ENCODE results near the gene PRR16.

The PRR16 gene

DNA sequence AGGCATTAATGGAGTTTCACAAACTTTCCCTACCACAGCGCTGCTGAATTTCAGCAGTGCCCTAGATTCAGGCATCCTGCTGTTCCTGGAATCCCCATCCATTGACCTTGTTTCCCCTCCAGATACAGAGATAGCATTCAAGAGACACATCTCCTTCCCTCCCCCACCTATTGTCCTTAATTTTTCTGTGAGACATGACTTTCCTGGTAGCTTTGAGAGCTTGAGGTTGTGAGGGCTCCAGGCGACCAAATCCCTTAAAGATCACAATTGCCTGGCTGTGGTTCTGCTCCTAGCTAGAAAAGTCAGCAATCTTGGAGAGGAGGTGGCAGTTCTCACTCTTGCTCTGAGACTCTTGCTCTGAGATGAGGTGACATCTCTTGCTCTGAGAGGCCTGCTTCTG, 48.0 kb downstream of the PRR16 start:
- no peak overlapping the region for H3K4me3 ChIP-seq (ENCODE audit: low read length in 2 of 2)
- H3K27ac ChIP-seq (ENCODE audit: low read depth in 2 of 2, low read length in 2 of 2): no peak overlapping the region
- H3K9ac ChIP-seq (ENCODE audit: low read depth in 1 of 2, low read length in 2 of 2): no peak overlapping the region
- H3K4me1 ChIP-seq (ENCODE audit: control insufficient read depth in 2 of 2, insufficient read depth in 2 of 2, low read length in 2 of 2): peaks cover 0 to 2% of the 10 kb centered on the region in 2 donors
- no peaks in the 10 kb centered on the region for H3K27me3 ChIP-seq (ENCODE audit: control insufficient read depth in 2 of 2, insufficient read depth in 2 of 2, low read length in 2 of 2)
- H3K36me3 ChIP-seq (ENCODE audit: control insufficient read depth in 2 of 2, insufficient read depth in 2 of 2, low read length in 2 of 2): no peaks in the 10 kb centered on the region
- no peaks in the 10 kb centered on the region for H3K9me3 ChIP-seq (ENCODE audit: control insufficient read depth in 2 of 2, low read length in 2 of 2)

DNA sequence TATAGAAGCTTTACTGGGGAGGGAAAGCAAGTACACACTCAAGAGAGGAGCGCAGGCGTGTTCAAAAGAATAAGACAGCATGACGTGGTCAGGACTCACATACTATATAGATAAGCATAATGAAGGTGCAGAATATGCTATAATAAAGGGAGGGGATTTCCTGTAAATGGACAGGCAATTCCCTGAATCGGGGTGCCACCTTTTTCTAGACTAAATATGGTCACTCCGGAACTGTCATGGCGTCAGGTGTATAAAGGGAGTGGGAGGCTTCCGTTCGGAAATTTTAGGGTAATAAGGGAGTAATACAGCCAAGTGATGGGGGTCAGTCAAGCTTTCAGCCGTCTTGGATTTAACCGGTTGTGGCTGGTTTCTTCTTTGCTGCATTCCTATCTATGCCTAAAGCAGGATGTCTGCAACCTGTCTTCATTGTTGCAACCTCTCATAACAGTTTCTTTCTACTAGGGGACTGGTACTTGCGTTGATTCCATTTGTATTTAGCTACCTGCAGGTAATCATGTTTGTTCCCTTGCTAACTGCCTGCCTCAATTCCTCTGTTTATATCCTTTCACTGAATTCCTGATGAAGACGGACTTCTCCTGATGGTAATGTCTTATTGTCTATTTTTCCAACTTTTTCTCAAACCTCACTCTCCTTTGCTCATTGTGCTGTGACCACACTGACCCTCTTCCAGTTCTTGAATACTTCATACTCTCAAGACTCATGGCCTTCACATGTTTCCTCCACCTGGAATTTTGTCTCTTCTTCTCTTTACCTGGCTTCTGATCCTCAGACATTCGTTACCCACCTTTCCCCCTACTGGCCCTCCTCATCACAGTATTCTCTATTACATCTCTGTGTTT, 48.9 kb downstream of the PRR16 start:
- H3K27me3 ChIP-seq (ENCODE audit: control insufficient read depth in 2 of 2, insufficient read depth in 2 of 2, low read length in 2 of 2): no peaks in the 10 kb centered on the region

GRCh38 chr5:120516805-120517204, 52.7 kb downstream of the PRR16 start:
- no peaks in the 10 kb centered on the region for H3K27me3 ChIP-seq (ENCODE audit: control insufficient read depth in 2 of 2, insufficient read depth in 2 of 2, low read length in 2 of 2)
- H3K4me3 ChIP-seq (ENCODE audit: low read length in 2 of 2): no peak overlapping the region
- no peaks in the 10 kb centered on the region for H3K36me3 ChIP-seq (ENCODE audit: control insufficient read depth in 2 of 2, insufficient read depth in 2 of 2, low read length in 2 of 2)
- H3K27ac ChIP-seq (ENCODE audit: low read depth in 2 of 2, low read length in 2 of 2): no peak overlapping the region
- H3K9ac ChIP-seq (ENCODE audit: low read depth in 1 of 2, low read length in 2 of 2): no peak overlapping the region
- H3K9me3 ChIP-seq (ENCODE audit: control insufficient read depth in 2 of 2, low read length in 2 of 2): no peaks in the 10 kb centered on the region
- no peaks in the 10 kb centered on the region for H3K4me1 ChIP-seq (ENCODE audit: control insufficient read depth in 2 of 2, insufficient read depth in 2 of 2, low read length in 2 of 2)

More for the DNA sequence above, 48.9 kb downstream of the PRR16 start:
- Histone ChIP-seq H3K9ac (ENCODE audit: low read depth in 1 of 2, low read length in 2 of 2) (no peak overlapping the region), H3K4me1 (ENCODE audit: control insufficient read depth in 2 of 2, insufficient read depth in 2 of 2, low read length in 2 of 2) (peaks cover 0 to 2% of the 10 kb centered on the region in 2 donors), H3K4me3 (ENCODE audit: low read length in 2 of 2) (no peak overlapping the region), H3K36me3 (ENCODE audit: control insufficient read depth in 2 of 2, insufficient read depth in 2 of 2, low read length in 2 of 2) (no peaks in the 10 kb centered on the region), H3K9me3 (ENCODE audit: control insufficient read depth in 2 of 2, low read length in 2 of 2) (no peaks in the 10 kb centered on the region), H3K27ac (ENCODE audit: low read depth in 2 of 2, low read length in 2 of 2) (no peak overlapping the region)

GRCh38 chr5:120517607-120518252, 53.6 kb downstream of the PRR16 start:
- no peaks in the 10 kb centered on the region for H3K36me3 ChIP-seq (ENCODE audit: control insufficient read depth in 2 of 2, insufficient read depth in 2 of 2, low read length in 2 of 2)
- H3K27me3 ChIP-seq (ENCODE audit: control insufficient read depth in 2 of 2, insufficient read depth in 2 of 2, low read length in 2 of 2): no peaks in the 10 kb centered on the region
- H3K9me3 ChIP-seq (ENCODE audit: control insufficient read depth in 2 of 2, low read length in 2 of 2): no peaks in the 10 kb centered on the region
- H3K4me1 ChIP-seq (ENCODE audit: control insufficient read depth in 2 of 2, insufficient read depth in 2 of 2, low read length in 2 of 2): no peaks in the 10 kb centered on the region
- no peak overlapping the region for H3K9ac ChIP-seq (ENCODE audit: low read depth in 1 of 2, low read length in 2 of 2)
- no peak overlapping the region for H3K27ac ChIP-seq (ENCODE audit: low read depth in 2 of 2, low read length in 2 of 2)
- H3K4me3 ChIP-seq (ENCODE audit: low read length in 2 of 2): no peak overlapping the region

GRCh38 chr5:120518581-120518980, 54.5 kb downstream of the PRR16 start:
- no peak overlapping the region for H3K4me3 ChIP-seq (ENCODE audit: low read length in 2 of 2)
- no peak overlapping the region for H3K9ac ChIP-seq (ENCODE audit: low read depth in 1 of 2, low read length in 2 of 2)
- no peaks in the 10 kb centered on the region for H3K27me3 ChIP-seq (ENCODE audit: control insufficient read depth in 2 of 2, insufficient read depth in 2 of 2, low read length in 2 of 2)

DNA sequence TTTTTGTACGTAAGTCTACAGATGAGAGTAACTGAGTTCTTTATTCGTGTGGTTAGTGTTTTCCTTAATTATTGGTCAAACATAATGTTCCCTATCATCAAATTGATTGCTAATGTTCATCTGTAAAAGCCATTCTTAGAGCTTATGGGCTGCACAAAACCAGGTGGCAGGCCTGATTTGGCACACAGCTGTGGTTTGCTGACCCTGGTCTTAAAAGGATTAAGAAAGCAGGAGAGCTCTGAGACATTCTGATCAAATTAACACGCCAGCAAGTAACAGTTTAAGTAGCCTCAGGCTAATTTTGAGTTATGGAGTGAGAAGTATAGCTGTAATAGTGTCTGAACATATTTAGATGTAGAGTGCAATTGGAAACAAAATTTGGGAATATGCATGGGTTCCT, 63.2 kb downstream of the PRR16 start:
- Histone ChIP-seq H3K4me3 (ENCODE audit: low read length in 2 of 2) (no peak overlapping the region), H3K27me3 (ENCODE audit: control insufficient read depth in 2 of 2, insufficient read depth in 2 of 2, low read length in 2 of 2) (no peaks in the 10 kb centered on the region), H3K9ac (ENCODE audit: low read depth in 1 of 2, low read length in 2 of 2) (no peak overlapping the region), H3K4me1 (ENCODE audit: control insufficient read depth in 2 of 2, insufficient read depth in 2 of 2, low read length in 2 of 2) (no peaks in the 10 kb centered on the region), H3K36me3 (ENCODE audit: control insufficient read depth in 2 of 2, insufficient read depth in 2 of 2, low read length in 2 of 2) (no peaks in the 10 kb centered on the region), H3K9me3 (ENCODE audit: control insufficient read depth in 2 of 2, low read length in 2 of 2) (no peaks in the 10 kb centered on the region), H3K27ac (ENCODE audit: low read depth in 2 of 2, low read length in 2 of 2) (no peak overlapping the region)

More at GRCh38 chr5:120518581-120518980, 54.5 kb downstream of the PRR16 start:
- no peaks in the 10 kb centered on the region for H3K36me3 ChIP-seq (ENCODE audit: control insufficient read depth in 2 of 2, insufficient read depth in 2 of 2, low read length in 2 of 2)
- no peaks in the 10 kb centered on the region for H3K9me3 ChIP-seq (ENCODE audit: control insufficient read depth in 2 of 2, low read length in 2 of 2)
- H3K4me1 ChIP-seq (ENCODE audit: control insufficient read depth in 2 of 2, insufficient read depth in 2 of 2, low read length in 2 of 2): no peaks in the 10 kb centered on the region
- no peak overlapping the region for H3K27ac ChIP-seq (ENCODE audit: low read depth in 2 of 2, low read length in 2 of 2)

DNA sequence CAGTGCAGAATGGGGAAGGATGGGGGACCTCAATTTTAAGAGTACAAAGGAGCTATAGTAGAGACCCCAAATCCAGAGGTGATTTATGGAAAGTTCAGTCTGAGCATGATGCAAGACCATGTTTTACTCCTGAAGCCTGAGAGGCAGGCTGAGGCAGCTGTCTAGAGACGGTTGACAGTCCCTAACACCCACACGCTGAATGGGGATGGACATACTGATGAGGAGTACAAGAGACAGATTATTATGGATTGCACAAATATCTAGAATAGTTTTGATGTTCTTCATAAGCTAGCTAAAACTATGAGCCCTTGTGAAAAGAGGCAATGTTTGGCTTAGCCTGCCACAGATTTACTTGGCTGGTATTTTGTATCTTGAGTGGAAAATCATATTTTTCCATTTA, 64.5 kb downstream of the PRR16 start:
- H3K4me3 ChIP-seq (ENCODE audit: low read length in 2 of 2): no peak overlapping the region
- no peaks in the 10 kb centered on the region for H3K27me3 ChIP-seq (ENCODE audit: control insufficient read depth in 2 of 2, insufficient read depth in 2 of 2, low read length in 2 of 2)
- H3K4me1 ChIP-seq (ENCODE audit: control insufficient read depth in 2 of 2, insufficient read depth in 2 of 2, low read length in 2 of 2): no peaks in the 10 kb centered on the region
- H3K9ac ChIP-seq (ENCODE audit: low read depth in 1 of 2, low read length in 2 of 2): no peak overlapping the region
- H3K36me3 ChIP-seq (ENCODE audit: control insufficient read depth in 2 of 2, insufficient read depth in 2 of 2, low read length in 2 of 2): no peaks in the 10 kb centered on the region
- no peaks in the 10 kb centered on the region for H3K9me3 ChIP-seq (ENCODE audit: control insufficient read depth in 2 of 2, low read length in 2 of 2)
- H3K27ac ChIP-seq (ENCODE audit: low read depth in 2 of 2, low read length in 2 of 2): no peak overlapping the region

DNA sequence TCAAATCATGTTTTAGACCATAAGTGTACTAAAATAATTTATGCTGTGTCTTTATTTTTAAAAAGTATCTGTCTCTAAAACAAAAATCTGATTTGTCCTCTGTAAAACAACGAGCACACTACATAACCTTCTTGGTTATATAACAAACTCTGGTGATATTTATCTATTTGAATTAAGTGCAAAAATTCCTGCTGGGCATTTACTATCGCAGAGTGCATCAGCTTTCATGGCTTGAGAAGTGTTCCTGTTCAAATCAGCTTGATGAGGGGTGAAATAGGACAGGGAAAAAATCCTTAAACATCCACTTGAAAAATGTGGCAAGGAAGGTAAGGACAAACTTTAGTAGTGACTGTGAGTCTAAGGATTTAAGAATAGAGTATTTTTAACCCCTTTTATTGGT, 65.3 kb downstream of the PRR16 start:
- Histone ChIP-seq H3K27me3 (ENCODE audit: control insufficient read depth in 2 of 2, insufficient read depth in 2 of 2, low read length in 2 of 2) (no peaks in the 10 kb centered on the region), H3K4me1 (ENCODE audit: control insufficient read depth in 2 of 2, insufficient read depth in 2 of 2, low read length in 2 of 2) (no peaks in the 10 kb centered on the region), H3K9me3 (ENCODE audit: control insufficient read depth in 2 of 2, low read length in 2 of 2) (no peaks in the 10 kb centered on the region), H3K36me3 (ENCODE audit: control insufficient read depth in 2 of 2, insufficient read depth in 2 of 2, low read length in 2 of 2) (no peaks in the 10 kb centered on the region), H3K9ac (ENCODE audit: low read depth in 1 of 2, low read length in 2 of 2) (no peak overlapping the region), H3K4me3 (ENCODE audit: low read length in 2 of 2) (no peak overlapping the region), H3K27ac (ENCODE audit: low read depth in 2 of 2, low read length in 2 of 2) (no peak overlapping the region)

- Histone ChIP-seq H3K4me1 (ENCODE audit: control insufficient read depth in 2 of 2, insufficient read depth in 2 of 2, low read length in 2 of 2) (no peaks in the 10 kb centered on the region), H3K9ac (ENCODE audit: low read depth in 1 of 2, low read length in 2 of 2) (no peak overlapping the region), H3K9me3 (ENCODE audit: control insufficient read depth in 2 of 2, low read length in 2 of 2) (no peaks in the 10 kb centered on the region), H3K27ac (ENCODE audit: low read depth in 2 of 2, low read length in 2 of 2) (no peak overlapping the region), H3K36me3 (ENCODE audit: control insufficient read depth in 2 of 2, insufficient read depth in 2 of 2, low read length in 2 of 2) (no peaks in the 10 kb centered on the region), H3K27me3 (ENCODE audit: control insufficient read depth in 2 of 2, insufficient read depth in 2 of 2, low read length in 2 of 2) (no peaks in the 10 kb centered on the region), H3K4me3 (ENCODE audit: low read length in 2 of 2) (no peak overlapping the region)
Observed at GRCh38 chr5:120531215-120531614, 67.1 kb downstream of the PRR16 start.

DNA sequence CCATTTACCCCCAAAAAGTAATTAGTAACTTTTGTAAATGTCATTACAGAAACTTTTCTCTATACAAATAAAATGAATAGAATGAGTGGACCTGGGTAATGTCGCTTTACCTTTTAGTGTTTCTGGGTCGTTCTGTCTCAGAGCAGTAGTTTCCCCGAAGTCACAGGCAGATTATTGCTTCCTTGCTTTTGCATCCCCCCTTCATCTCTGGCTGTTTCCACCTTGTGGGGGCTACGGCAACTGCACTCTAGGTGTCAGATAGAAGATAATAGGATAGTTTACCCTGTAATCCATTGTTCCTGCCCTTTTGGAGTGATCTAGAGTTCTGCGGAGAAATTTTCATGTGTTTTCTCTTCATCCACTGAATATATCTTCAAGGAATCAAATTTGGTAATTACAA, 68.7 kb downstream of the PRR16 start:
- no peak overlapping the region for H3K9ac ChIP-seq (ENCODE audit: low read depth in 1 of 2, low read length in 2 of 2)
- no peaks in the 10 kb centered on the region for H3K36me3 ChIP-seq (ENCODE audit: control insufficient read depth in 2 of 2, insufficient read depth in 2 of 2, low read length in 2 of 2)
- no peak overlapping the region for H3K27ac ChIP-seq (ENCODE audit: low read depth in 2 of 2, low read length in 2 of 2)
- H3K4me3 ChIP-seq (ENCODE audit: low read length in 2 of 2): no peak overlapping the region
- H3K9me3 ChIP-seq (ENCODE audit: control insufficient read depth in 2 of 2, low read length in 2 of 2): no peaks in the 10 kb centered on the region
- no peaks in the 10 kb centered on the region for H3K4me1 ChIP-seq (ENCODE audit: control insufficient read depth in 2 of 2, insufficient read depth in 2 of 2, low read length in 2 of 2)
- no peaks in the 10 kb centered on the region for H3K27me3 ChIP-seq (ENCODE audit: control insufficient read depth in 2 of 2, insufficient read depth in 2 of 2, low read length in 2 of 2)
